SK-N-MC (cell line): ENCODE data around the gene LINC01488.
A peak's percentile ranks its signal among the peaks of the same experiment; 100 is the strongest.

Experiments used
- DNase-seq: peaks from one replicate; pipeline ENCODE4 v3.0.0-alpha.2; 2011; ENCODE audit warnings: low read depth, low spot score
- H3K27ac ChIP-seq: fragments of 200-600 bp; sonication (generic); 2 replicates; pipeline ENCODE4 v1.5.1; 2016; ENCODE audit warnings: mixed run types
- H3K36me3 ChIP-seq: fragments of 200-600 bp; sonication (generic); 2 replicates; pipeline ENCODE4 v1.6.1; 2017; ENCODE audit warnings: antibody characterized with exemption, low read length, mixed read lengths; ENCODE audit not compliant: insufficient read depth
- H3K4me3 ChIP-seq: fragments of 200-600 bp; sonication (generic); 2 replicates; pipeline ENCODE4 v1.5.1; 2016
- H3K9ac ChIP-seq: fragments of 200-600 bp; sonication (generic); 2 replicates; pipeline ENCODE4 v1.8.0; 2017; ENCODE audit warnings: mixed run types, mixed read lengths; ENCODE audit not compliant: insufficient read length
- H3K9me3 ChIP-seq: fragments of 200-600 bp; sonication (generic); 2 replicates; pipeline ENCODE4 v1.6.1; 2017; ENCODE audit warnings: low read depth, mild to moderate bottlenecking, antibody characterized with exemption, low read length, moderate library complexity, mixed read lengths
- EZH2 ChIP-seq: fragments of 200-600 bp; sonication (generic); IDR thresholded peaks from one replicate; pipeline ENCODE4 v1.6.1; 2017; ENCODE audit warnings: antibody characterized with exemption
- FOXP2 ChIP-seq: optimal IDR thresholded peaks from 2 replicates; pipeline ENCODE3; 2011; ENCODE audit warnings: mild to moderate bottlenecking, moderate library complexity; ENCODE audit not compliant: insufficient read depth; ENCODE audit errors: extremely low read length, control extremely low read depth
- POLR2AphosphoS5 ChIP-seq: IDR thresholded peaks from 2 replicates; pipeline ENCODE4 v1.6.1; 2012; ENCODE audit warnings: mild to moderate bottlenecking, low read depth, low read length, borderline replicate concordance

Gene LINC01488

DNA sequence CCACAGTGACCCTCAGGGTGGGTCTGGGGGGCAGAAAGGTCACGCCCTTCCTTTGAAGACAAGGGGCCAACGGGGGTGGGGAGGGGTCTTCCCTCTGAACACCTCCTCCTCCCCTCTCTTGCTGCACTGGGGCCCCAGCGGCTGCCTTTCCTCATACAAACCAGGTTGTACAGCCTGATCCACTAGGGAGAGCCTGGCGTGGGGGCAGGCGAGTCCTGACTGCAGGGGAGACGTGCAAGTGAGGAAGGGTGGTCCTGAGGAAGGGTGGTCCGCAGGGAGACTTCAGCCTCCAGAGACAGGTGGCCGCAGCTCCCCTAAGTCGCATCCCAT is 43.6 kb upstream of the LINC01488 start:
- no peak overlapping the region for H3K27ac ChIP-seq
- no peaks in the 10 kb centered on the region for H3K36me3 ChIP-seq
- no peak for DNase-seq
- H3K9ac ChIP-seq = no peak overlapping the region
- TF ChIP-seq EZH2 = no peak
- TF ChIP-seq FOXP2 = no peak
- TF ChIP-seq POLR2AphosphoS5 = no peak
- H3K9me3 ChIP-seq = no peaks in the 10 kb centered on the region
- H3K4me3 ChIP-seq = no peak overlapping the region

- no peak overlapping the region for H3K27ac ChIP-seq
- no peaks in the 10 kb centered on the region for H3K9me3 ChIP-seq
- TF ChIP-seq FOXP2 (no peak), EZH2 (no peak), POLR2AphosphoS5 (no peak)
- H3K4me3 ChIP-seq = no peak overlapping the region
- no peaks in the 10 kb centered on the region for H3K36me3 ChIP-seq
- no peak overlapping the region for H3K9ac ChIP-seq
- no peak for DNase-seq
Observed at GRCh38 chr11:69438286-69438920, 43.1 kb upstream of the LINC01488 start.

DNA sequence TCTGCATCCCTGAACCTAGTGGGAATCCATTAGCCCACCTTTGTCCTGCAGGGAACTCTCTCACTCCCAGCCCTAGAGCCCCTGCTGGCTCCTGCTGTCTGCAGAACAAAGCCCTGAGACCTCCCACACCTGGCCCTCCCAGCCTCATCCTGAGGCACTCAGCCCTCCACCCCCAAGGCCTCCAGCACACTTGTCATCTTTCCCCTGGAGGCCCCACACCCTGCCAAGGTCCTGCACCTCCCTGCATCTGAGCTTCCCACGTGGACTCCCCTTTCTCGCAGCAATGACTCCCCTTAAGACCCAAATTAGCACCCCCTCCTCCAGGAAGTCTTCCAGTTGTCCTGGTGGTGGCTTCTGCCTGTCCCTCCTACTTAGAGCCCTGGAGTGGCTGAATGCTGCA is 42.3 kb upstream of the LINC01488 start:
- Histone ChIP-seq H3K9me3 (no peaks in the 10 kb centered on the region), H3K27ac (no peak overlapping the region), H3K4me3 (no peak overlapping the region), H3K9ac (no peak overlapping the region), H3K36me3 (no peaks in the 10 kb centered on the region)
- DNase-seq = no peak
- TF ChIP-seq FOXP2 (no peak), POLR2AphosphoS5 (no peak), EZH2 (no peak)

GRCh38 chr11:69439651-69440464 is 41.6 kb upstream of the LINC01488 start:
- no peak overlapping the region for H3K9ac ChIP-seq
- no peak for DNase-seq
- TF ChIP-seq FOXP2 (no peak), POLR2AphosphoS5 (no peak), EZH2 (no peak)

DNA sequence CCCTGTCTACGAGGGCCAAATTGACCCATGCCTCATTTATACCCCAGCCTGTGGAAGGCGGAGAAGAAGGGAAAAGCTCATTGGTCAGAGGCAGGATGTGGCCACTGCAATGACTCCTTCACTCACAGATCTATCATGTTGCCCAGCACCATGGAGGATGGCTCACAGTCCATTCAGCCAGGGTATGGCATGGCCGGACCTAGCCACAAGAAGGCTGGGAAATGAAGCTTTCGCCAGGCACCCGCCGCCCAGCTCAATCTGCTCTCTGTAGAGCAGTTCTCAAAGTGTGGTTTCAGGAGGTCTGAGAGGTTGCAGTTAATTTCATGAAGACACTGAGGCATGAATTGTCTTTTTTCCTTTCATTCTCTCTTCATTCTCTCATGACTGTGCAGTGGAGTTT is 40.6 kb upstream of the LINC01488 start:
- DNase-seq = no peak
- TF ChIP-seq FOXP2 (no peak), POLR2AphosphoS5 (no peak), EZH2 (no peak)
- Histone ChIP-seq H3K36me3 (no peaks in the 10 kb centered on the region), H3K4me3 (no peak overlapping the region), H3K9ac (no peak overlapping the region), H3K9me3 (no peaks in the 10 kb centered on the region), H3K27ac (no peak overlapping the region)

More at GRCh38 chr11:69439651-69440464, 41.6 kb upstream of the LINC01488 start:
- Histone ChIP-seq H3K36me3 (no peaks in the 10 kb centered on the region), H3K9me3 (no peaks in the 10 kb centered on the region), H3K4me3 (no peak overlapping the region), H3K27ac (no peak overlapping the region)

GRCh38 chr11:69442012-69442806 is 39.3 kb upstream of the LINC01488 start:
- no peaks in the 10 kb centered on the region for H3K9me3 ChIP-seq
- peak overlapping the region; percentile 71 for H3K4me3 ChIP-seq
- peak overlapping the region; percentile 43 for H3K9ac ChIP-seq
- H3K27ac ChIP-seq = peak overlapping the region; percentile 67
- TF ChIP-seq FOXP2 = no peak
- no peak for TF ChIP-seq POLR2AphosphoS5
- no peak for DNase-seq
- no peaks in the 10 kb centered on the region for H3K36me3 ChIP-seq

GRCh38 chr11:69442807-69443137 is 38.7 kb upstream of the LINC01488 start:
- no peak for DNase-seq
- H3K9me3 ChIP-seq = no peaks in the 10 kb centered on the region
- H3K4me3 ChIP-seq = peak overlapping the region; percentile 71
- H3K27ac ChIP-seq = peak overlapping the region; percentile 67
- peak overlapping the region; percentile 43 for H3K9ac ChIP-seq
- TF ChIP-seq EZH2 = no peak
- TF ChIP-seq POLR2AphosphoS5 = no peak
- TF ChIP-seq FOXP2 = peak; percentile 71
- H3K36me3 ChIP-seq = no peaks in the 10 kb centered on the region

DNA sequence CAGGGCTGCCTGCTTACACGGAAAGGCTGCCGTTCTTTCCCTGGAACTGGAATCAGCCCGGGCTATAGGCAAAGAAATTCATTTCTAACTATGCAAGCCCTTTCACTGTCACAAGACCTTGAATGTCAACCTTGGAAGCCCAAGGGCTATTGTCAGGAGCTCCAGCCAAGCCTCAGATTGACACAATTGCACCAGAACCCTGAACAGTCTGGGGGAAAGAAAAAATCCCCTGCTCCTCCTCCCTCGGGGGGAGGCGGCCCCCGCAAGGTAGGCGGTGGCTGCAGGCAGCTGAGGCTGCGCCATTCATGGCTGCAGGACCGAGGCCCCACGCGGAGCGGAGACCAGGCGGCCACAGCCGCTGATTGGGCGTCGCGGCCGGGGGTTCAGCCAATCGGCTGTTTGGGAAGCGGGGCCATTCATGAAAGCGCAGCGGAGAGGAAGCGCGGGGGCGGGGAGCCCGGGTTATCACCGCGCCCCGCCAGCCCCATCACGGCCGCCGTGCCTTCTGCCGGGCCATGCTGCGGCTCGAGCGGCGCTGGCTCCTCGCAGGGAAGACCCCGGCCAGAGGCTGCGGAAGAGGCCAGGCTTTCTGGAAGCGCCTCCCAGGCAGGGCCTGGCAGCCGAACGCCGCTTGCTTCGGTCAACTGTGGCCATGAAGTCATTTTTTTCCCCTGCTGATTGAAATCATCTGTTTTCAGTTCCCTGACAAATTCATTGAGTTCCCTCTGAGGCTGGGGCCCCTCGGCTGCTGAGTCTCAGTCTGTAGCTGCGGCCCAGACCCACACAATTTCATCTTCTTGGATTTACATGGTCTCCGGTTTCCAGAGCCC is 38.1 kb upstream of the LINC01488 start:
- peak overlapping the region; percentile 43 for H3K9ac ChIP-seq

More for the DNA sequence above, 38.1 kb upstream of the LINC01488 start:
- no peak for TF ChIP-seq POLR2AphosphoS5
- TF ChIP-seq EZH2 = no peak
- no peak for TF ChIP-seq FOXP2
- no peaks in the 10 kb centered on the region for H3K9me3 ChIP-seq
- peak overlapping the region; percentile 71 for H3K4me3 ChIP-seq
- peak overlapping the region; percentile 67; the same call in 1 of the 2 replicates for H3K27ac ChIP-seq
- no peak for DNase-seq
- no peaks in the 10 kb centered on the region for H3K36me3 ChIP-seq
